B cell (primary cell): ENCODE measurements around the gene FUOM.

Experiments used
- CTCF ChIP-seq: fragments of 200-600 bp; IDR thresholded peaks from one replicate; pipeline ENCODE4 v1.8.0; 2022; ENCODE audit warnings: antibody characterized with exemption, mild to moderate bottlenecking
- EZH2 ChIP-seq: IDR thresholded peaks from 2 replicates; pipeline ENCODE4 v1.6.1; 2012; ENCODE audit warnings: borderline replicate concordance, low read depth, mild to moderate bottlenecking, moderate library complexity, low read length; ENCODE audit not compliant: insufficient read depth, poor library complexity, severe bottlenecking

- TF ChIP-seq CTCF = no peak
- no peak for TF ChIP-seq EZH2
Measured at GRCh38 chr10:133403359-133403758, 45.5 kb upstream of the FUOM start.
